GM23248 (cell line): ENCODE results near the gene WDR35.

Source experiments
- EZH2 ChIP-seq: fragments of 200-600 bp; sonication (generic); IDR thresholded peaks from 2 replicates; pipeline ENCODE4 v1.6.1; 2018; ENCODE audit warnings: antibody characterized with exemption, mild to moderate bottlenecking; ENCODE audit not compliant: insufficient read depth, poor library complexity, severe bottlenecking
- EZH2phosphoT487 ChIP-seq: fragments of 200-600 bp; sonication (generic); IDR thresholded peaks from 2 replicates; pipeline ENCODE4 v1.6.1; 2018; ENCODE audit warnings: antibody characterized with exemption, moderate library complexity, mild to moderate bottlenecking, low read depth; ENCODE audit not compliant: insufficient read depth

- TF ChIP-seq EZH2 (no peak), EZH2phosphoT487 (no peak)
These were observed 88.3 kb downstream of the WDR35 start, which contains the start of gene TTC32 for GRCh38 chr2:19901442-19902215.
